K562 (cell line): ENCODE measurements around the gene CDKL5.

Experiments
- GABPB1 ChIP-seq: sonication (generic); formaldehyde crosslinking; IDR thresholded peaks from 2 replicates; pipeline ENCODE4 v1.8.0; 2022; ENCODE audit warnings: mild to moderate bottlenecking, missing genetic modification reagents
- HMGXB4 ChIP-seq: sonication (generic); formaldehyde crosslinking; IDR thresholded peaks from 2 replicates; pipeline ENCODE4 v1.8.1; 2023; ENCODE audit warnings: mild to moderate bottlenecking, missing genetic modification reagents
- MYBL2 ChIP-seq, 2 experiments: fragments of 450-650 bp in 1 of 2; sonication (generic) in 1 of 2; formaldehyde crosslinking in 1 of 2; IDR thresholded peaks; 2 replicates each; pipeline versions ENCODE4 v1.6.1 to v1.8.1; 2017 to 2022; ENCODE audit warnings: borderline replicate concordance in 1 of 2, inconsistent platforms in 1 of 2, low read depth in 1 of 2, mild to moderate bottlenecking in 1 of 2, missing genetic modification reagents in 1 of 2, moderate library complexity in 1 of 2
- RFX5 ChIP-seq: IDR thresholded peaks from 2 replicates; pipeline ENCODE4 v1.6.1; 2011; ENCODE audit warnings: low read depth, mild to moderate bottlenecking, improper control_type of control experiment, low read length
- ZNF76 ChIP-seq: fragments of 250-450 bp; sonication (Bioruptor Pico); IDR thresholded peaks from 2 replicates; pipeline ENCODE4 v1.4.0; 2020; ENCODE audit warnings: mild to moderate bottlenecking, moderate library complexity, borderline replicate concordance
- TF ChIP-seq, protein P1 (sequence below), 3 experiments: IDR thresholded peaks in 2 of 3; conservative IDR thresholded peaks in 1 of 3; 2 replicates each; pipeline ENCODE4 v1.5.1; 2011 to 2012; ENCODE audit warnings: low read length in 3 of 3, mild to moderate bottlenecking in 3 of 3, control low read depth in 2 of 3, improper control_type of control experiment in 1 of 3, inconsistent platforms in 1 of 3, low read depth in 1 of 3, mixed read lengths in 1 of 3, moderate library complexity in 1 of 3; ENCODE audit not compliant: insufficient read depth in 2 of 3
- TF ChIP-seq, protein P2 (sequence below), 2 experiments: fragments of 450-650 bp in 1 of 2; sonication (generic) in 1 of 2; formaldehyde crosslinking in 1 of 2; IDR thresholded peaks; 2 replicates each; pipeline versions ENCODE4 v1.7.1 to v1.9.0; 2016 to 2022; ENCODE audit warnings: inconsistent platforms in 1 of 2, mild to moderate bottlenecking in 1 of 2, missing genetic modification reagents in 1 of 2

GRCh38 chrX:18557879-18558278 is 132.5 kb downstream of the CDKL5 start:
- TF ChIP-seq RFX5, result no peak
- TF ChIP-seq, protein P1, sequence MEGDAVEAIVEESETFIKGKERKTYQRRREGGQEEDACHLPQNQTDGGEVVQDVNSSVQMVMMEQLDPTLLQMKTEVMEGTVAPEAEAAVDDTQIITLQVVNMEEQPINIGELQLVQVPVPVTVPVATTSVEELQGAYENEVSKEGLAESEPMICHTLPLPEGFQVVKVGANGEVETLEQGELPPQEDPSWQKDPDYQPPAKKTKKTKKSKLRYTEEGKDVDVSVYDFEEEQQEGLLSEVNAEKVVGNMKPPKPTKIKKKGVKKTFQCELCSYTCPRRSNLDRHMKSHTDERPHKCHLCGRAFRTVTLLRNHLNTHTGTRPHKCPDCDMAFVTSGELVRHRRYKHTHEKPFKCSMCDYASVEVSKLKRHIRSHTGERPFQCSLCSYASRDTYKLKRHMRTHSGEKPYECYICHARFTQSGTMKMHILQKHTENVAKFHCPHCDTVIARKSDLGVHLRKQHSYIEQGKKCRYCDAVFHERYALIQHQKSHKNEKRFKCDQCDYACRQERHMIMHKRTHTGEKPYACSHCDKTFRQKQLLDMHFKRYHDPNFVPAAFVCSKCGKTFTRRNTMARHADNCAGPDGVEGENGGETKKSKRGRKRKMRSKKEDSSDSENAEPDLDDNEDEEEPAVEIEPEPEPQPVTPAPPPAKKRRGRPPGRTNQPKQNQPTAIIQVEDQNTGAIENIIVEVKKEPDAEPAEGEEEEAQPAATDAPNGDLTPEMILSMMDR (IDR thresholded peaks at IDR 0.05 in 2 of 3, conservative IDR thresholded peaks at IDR 0.05 in 1 of 3; ENCODE audit: insufficient read depth in 2 of 3, low read depth in 1 of 3, low read length in 3 of 3), result no peak
- TF ChIP-seq HMGXB4 (CRISPR knock-in tag), result no peak
- TF ChIP-seq, protein P2, sequence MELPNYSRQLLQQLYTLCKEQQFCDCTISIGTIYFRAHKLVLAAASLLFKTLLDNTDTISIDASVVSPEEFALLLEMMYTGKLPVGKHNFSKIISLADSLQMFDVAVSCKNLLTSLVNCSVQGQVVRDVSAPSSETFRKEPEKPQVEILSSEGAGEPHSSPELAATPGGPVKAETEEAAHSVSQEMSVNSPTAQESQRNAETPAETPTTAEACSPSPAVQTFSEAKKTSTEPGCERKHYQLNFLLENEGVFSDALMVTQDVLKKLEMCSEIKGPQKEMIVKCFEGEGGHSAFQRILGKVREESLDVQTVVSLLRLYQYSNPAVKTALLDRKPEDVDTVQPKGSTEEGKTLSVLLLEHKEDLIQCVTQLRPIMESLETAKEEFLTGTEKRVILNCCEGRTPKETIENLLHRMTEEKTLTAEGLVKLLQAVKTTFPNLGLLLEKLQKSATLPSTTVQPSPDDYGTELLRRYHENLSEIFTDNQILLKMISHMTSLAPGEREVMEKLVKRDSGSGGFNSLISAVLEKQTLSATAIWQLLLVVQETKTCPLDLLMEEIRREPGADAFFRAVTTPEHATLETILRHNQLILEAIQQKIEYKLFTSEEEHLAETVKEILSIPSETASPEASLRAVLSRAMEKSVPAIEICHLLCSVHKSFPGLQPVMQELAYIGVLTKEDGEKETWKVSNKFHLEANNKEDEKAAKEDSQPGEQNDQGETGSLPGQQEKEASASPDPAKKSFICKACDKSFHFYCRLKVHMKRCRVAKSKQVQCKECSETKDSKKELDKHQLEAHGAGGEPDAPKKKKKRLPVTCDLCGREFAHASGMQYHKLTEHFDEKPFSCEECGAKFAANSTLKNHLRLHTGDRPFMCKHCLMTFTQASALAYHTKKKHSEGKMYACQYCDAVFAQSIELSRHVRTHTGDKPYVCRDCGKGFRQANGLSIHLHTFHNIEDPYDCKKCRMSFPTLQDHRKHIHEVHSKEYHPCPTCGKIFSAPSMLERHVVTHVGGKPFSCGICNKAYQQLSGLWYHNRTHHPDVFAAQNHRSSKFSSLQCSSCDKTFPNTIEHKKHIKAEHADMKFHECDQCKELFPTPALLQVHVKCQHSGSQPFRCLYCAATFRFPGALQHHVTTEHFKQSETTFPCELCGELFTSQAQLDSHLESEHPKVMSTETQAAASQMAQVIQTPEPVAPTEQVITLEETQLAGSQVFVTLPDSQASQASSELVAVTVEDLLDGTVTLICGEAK (IDR thresholded peaks at IDR 0.05), result no peak
- TF ChIP-seq, protein P2 (CRISPR knock-in tag; IDR thresholded peaks at IDR 0.05), result no peak
- TF ChIP-seq GABPB1 (CRISPR knock-in tag), result no peak
- no peak for TF ChIP-seq MYBL2 (IDR thresholded peaks at IDR 0.05; ENCODE audit: low read depth)
- no peak for TF ChIP-seq MYBL2 (CRISPR knock-in tag; IDR thresholded peaks at IDR 0.05; ENCODE audit: borderline replicate concordance)
- no peak for TF ChIP-seq ZNF76 (CRISPR knock-in tag)
